HTERT RPE-1 (cell line): ENCODE results near the gene NECTIN3.

Experiments
- in situ Hi-C: fragments of 300-500 bp; cut with MboI; formaldehyde crosslinking; loops from 4 replicates; pipeline ENCODE4 v1.14.3; 2020; ENCODE audit warnings: low sequenced_read_pairs

NECTIN3 gene

DNA sequence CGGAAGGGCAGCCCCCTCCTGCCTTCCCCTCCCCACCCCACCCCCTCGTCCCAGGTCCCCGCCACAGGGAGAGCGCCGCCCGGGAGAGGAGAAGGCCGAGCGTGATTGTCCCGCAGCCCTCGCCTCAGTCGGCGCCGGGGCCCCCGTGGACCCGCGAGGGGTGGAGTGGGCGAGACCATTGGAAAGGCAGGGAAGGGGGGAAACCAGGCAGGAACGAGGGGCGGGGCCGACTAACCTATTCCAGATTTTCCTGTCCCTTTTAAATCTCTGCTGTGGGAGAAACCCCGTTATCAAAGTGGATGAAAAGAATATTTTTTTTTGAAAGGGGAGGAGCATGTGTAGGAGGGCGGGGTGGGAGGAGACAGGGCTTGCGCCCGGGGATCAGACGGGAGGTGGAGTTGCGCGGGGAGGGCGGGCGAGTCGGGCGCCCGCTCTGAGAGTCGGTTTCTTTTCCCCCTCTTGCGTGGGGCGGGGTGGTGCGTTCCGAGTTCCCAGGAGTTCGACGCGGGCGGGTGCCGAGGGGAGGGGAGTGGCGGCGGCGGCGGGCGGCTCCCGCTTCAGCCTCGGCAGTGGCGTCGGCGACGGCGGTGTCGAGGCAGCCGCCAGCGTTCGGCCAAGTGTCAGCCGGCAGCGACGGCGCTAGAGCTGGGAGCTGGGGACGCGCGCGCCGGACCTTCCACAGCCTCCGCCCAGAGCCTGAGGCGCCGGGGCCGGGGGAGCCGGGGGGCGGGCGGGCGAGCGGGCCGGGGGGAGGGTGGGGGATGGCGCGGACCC is at the start of gene NECTIN3:
Gene NECTIN3, plus strand, starts transcription at position 560 of the 774 bp plus-strand sequence. Its CDS starts 202 bp downstream, at position 762.
- in situ Hi-C loops, result no loop called here

GRCh38 chr3:111027868-111028267 is 43.7 kb upstream of the NECTIN3 start:
- in situ Hi-C loops, result no loop called here

DNA sequence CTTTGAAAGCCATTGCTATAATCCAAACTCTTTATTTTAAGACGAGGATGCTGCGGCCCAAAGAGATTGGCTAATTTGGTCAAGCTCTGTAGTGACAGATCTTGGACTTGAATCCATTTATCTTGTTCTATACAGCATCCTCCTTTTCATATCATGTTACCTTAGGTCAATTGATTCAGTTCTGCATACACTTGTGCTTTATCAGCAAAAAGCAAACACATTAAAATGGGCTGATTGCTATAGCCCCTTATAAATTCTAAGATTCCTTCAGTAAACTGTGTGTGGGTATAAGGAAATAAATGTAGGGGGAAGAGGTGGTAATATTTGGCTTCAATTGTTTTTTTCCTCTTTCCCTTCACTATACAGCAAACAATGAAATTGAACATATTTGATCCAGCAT is 40.1 kb upstream of the NECTIN3 start:
- in situ Hi-C loops, result no loop called here

DNA sequence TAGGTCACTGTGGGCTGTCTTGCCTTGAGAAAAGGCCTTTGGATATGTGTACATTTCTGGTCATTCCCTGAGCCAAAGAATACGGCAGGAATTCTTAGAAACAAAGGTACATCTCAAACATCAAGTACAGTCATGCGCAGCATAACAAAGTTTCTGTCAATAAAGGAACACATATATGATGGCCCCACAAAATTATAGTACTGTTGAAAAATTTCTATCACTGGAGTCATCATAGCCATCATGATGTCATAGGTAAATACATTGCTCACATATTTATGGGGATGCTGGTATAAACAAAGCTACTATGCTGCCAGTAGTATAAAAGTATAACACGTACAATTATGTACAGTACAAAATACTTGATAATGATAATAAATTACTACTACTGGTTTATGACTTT is 38.9 kb upstream of the NECTIN3 start:
- in situ Hi-C loops, result no loop called here

- in situ Hi-C loops, result no loop called here
Observed at GRCh38 chr3:111033470-111034050, 38.1 kb upstream of the NECTIN3 start.

DNA sequence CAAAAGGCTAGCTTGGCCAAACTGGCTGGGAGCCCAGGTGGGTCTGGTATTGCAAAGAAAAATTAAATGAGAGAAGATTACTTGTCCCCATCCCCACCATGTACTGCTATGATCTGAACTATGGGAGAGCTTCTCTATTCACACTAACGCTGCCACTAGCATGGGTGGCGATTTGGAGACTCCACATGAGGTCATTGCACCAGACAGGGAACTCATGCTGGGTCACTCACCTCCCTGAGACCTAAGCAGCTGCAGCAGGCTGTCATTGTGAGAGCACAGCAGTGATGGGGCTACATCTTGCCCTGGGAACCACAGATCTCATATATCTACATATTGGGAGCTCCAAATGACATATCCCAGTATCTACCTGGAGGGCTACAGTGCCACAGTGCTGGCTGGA is 36.3 kb upstream of the NECTIN3 start:
- in situ Hi-C loops, result no loop called here

GRCh38 chr3:111035902-111036301 is 35.7 kb upstream of the NECTIN3 start:
- in situ Hi-C loops, result no loop called here

GRCh38 chr3:111040959-111041358 is 30.7 kb upstream of the NECTIN3 start:
- in situ Hi-C loops, result no loop called here

DNA sequence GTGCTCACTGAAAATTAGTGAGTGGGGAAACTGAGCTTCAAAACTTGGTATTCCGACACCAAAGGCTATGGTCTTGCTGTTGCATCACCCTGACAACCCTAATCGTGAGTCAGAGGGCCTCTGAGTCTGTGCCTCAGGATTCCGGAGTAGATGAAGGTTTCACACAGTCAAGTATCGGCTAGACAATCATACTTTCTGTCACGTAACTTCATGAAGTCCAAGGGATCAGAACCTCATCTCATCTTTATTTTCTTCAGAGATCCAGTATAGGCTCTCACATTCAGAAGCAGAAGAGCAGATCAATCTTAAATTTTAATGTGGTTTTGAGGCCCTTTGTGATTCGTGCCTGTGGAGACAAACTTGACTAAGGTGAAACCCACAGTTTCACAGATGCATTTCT is 26.1 kb upstream of the NECTIN3 start:
- in situ Hi-C loops, result no loop called here

- in situ Hi-C loops, result no loop called here
Observed at GRCh38 chr3:111047042-111047441, 24.6 kb upstream of the NECTIN3 start.

GRCh38 chr3:111047812-111048435 is 23.7 kb upstream of the NECTIN3 start:
- in situ Hi-C loops, result no loop called here

DNA sequence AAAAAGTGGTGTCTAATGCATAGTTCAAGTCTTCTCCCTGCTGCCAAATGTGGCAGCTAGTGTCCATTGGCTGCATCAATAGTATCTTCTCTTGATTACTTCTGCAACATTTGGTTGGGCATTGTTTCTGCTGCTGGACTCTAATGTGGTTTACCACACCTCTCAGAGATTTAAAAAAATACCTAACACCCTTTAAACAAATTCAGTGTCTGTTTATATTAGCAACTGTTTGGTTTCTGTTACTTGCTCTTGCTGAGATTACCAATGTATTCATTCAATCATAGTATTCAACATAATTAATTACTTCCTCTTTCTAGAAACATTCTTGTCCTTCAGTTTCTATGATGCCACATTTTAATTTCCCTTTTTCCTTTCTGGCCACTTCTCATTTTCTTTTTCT is 20.3 kb upstream of the NECTIN3 start:
- in situ Hi-C loops, result no loop called here

DNA sequence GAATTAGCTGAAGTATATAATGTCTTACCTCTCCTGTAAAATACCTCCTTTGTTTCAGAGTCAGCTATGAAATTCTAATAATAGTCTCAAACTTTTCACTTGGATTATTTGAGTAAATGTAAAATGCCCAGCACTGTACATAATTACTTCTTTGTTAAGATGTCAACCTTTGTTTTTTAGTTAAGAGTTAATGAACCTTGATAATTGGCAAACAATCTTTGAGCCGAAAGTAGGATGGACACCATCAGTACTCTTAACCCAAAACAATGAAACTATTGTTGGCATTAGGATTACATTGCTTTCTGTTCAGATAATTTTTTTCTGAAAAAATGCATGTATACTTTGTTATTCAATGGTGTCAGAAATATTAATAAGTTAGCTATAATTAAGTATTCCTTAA is 3.0 kb upstream of the NECTIN3 start:
- in situ Hi-C loops, result no loop called here

DNA sequence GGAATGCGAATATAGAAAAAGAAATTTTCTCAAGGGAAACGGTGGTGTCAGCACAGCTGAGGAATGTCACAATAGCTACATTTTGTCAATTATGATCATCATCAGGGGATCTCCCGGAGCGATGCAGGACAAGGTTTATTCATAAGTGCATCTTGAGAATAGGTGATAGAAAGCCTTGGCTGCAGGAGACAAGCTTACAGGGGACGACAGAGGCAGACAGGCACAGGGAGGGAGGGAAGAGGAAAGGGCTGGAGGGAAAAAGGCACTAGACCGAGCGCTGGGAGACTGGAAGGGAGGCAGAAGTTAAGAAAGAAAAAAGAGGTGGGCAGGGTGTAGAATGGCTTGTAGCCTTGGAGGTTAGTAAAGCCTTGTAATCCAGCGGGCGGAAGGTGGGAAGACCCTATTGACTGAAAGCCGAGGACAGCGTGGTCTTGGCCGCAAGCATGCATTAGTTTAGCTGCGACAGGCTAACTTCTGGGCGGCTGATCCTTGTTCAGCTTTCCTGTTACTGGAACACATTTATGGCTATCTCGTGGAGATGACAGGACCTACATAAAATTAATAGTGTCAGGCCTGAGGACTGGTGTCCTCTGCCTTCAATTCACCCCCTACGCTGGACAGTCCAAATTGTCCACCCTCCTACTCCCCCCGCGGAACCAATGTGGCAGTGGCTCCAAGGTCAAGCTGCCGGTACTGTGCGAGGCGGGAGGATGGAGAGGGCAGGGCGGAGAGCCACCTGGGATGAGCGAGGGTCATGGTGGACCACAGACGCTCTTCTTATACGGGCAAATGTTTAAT is 1.4 kb upstream of the NECTIN3 start:
- in situ Hi-C loops, result no loop called here

GRCh38 chr3:111070772-111071256 is 802 bp upstream of the NECTIN3 start:
- in situ Hi-C loops, result no loop called here

- in situ Hi-C loops, result no loop called here
Observed at GRCh38 chr3:111072031-111072921, 660 bp downstream of the NECTIN3 start.

GRCh38 chr3:111073218-111073617 is 1.6 kb downstream of the NECTIN3 start:
- in situ Hi-C loops, result no loop called here

GRCh38 chr3:111076732-111077131 is 5.1 kb downstream of the NECTIN3 start:
- in situ Hi-C loops, result no loop called here

GRCh38 chr3:111077369-111077768 is 5.8 kb downstream of the NECTIN3 start:
- in situ Hi-C loops, result no loop called here

- in situ Hi-C loops, result no loop called here
Observed at GRCh38 chr3:111080413-111080812, 8.8 kb downstream of the NECTIN3 start.
